Upper lobe of left lung (tissue), 6 donors: ENCODE results near the gene AAMDC. TPM values are rescaled to one million over a fixed set of nuclear protein-coding genes. Genes with fewer than 3 reads are reported as not detected.

Experiments used
- ATAC-seq, 2 donors: fragments of 200-7000 bp; cut with Tn5 transposase; one replicate each; pipeline ENCODE4 v1.9.1; 2022; ENCODE audit warnings: mild to moderate bottlenecking in 2 of 2, moderate library complexity in 2 of 2; ENCODE audit not compliant: low FRiP score in 2 of 2
- DNase-seq, 2 donors: peaks; one replicate each; pipeline ENCODE4 v3.0.0-alpha.2; 2019 to 2020
- H3K27ac ChIP-seq, 4 donors: fragments of 200-600 bp; sonication (generic); one replicate each; pipeline ENCODE4 v1.5.1; 2016 to 2019
- H3K27me3 ChIP-seq, 4 donors: fragments of 200-600 bp; sonication (generic); one replicate each; pipeline ENCODE4 v1.5.1; 2017 to 2019
- H3K36me3 ChIP-seq, 4 donors: fragments of 200-600 bp; sonication (generic); one replicate each; pipeline ENCODE4 v1.5.1; 2016 to 2019
- H3K4me1 ChIP-seq, 4 donors: fragments of 200-600 bp; sonication (generic); one replicate each; pipeline ENCODE4 v1.5.1; 2018 to 2019
- H3K4me3 ChIP-seq, 4 donors: fragments of 200-600 bp; sonication (generic); one replicate each; pipeline ENCODE4 v1.5.1; 2017 to 2019; ENCODE audit warnings: mild to moderate bottlenecking in 2 of 4, moderate library complexity in 1 of 4
- H3K9me3 ChIP-seq, 4 donors: fragments of 200-600 bp; sonication (generic); one replicate each; pipeline ENCODE4 v1.5.1; 2018 to 2019
- CTCF ChIP-seq, 6 experiments: fragments of 450-650 bp in 4 of 6; fragments of 200-600 bp in 2 of 6; sonication (generic) in 2 of 6; IDR thresholded peaks; one replicate each; pipeline ENCODE4 v1.5.1; 2016 to 2019; ENCODE audit warnings: antibody characterized with exemption in 6 of 6
- EP300 ChIP-seq, 4 donors: sonication (generic); formaldehyde crosslinking; IDR thresholded peaks; one replicate each; pipeline ENCODE4 v1.5.1; 2017; ENCODE audit warnings: antibody characterized with exemption in 4 of 4, control low read depth in 2 of 4
- POLR2A ChIP-seq, 4 donors: fragments of 450-650 bp; IDR thresholded peaks; one replicate each; pipeline ENCODE4 v1.5.1; 2016 to 2017; ENCODE audit warnings: antibody characterized with exemption in 4 of 4, mild to moderate bottlenecking in 2 of 4
- POLR2AphosphoS5 ChIP-seq, 2 donors: sonication (generic); formaldehyde crosslinking; IDR thresholded peaks; one replicate each; pipeline ENCODE4 v1.5.1; 2017; ENCODE audit warnings: antibody characterized with exemption in 2 of 2
- WGBS, 2 donors: methylation state at CpG; one replicate each; pipeline ENCODE4 v1.1.5; 2017 to 2018; 5-methylcytosine and 5-hydroxymethylcytosine counted together
- total RNA-seq, 6 donors: library from RNA; depleted of rRNA in 4 of 6; stranded (reverse); fragments of >200 nt in 4 of 6; gene quantifications; one replicate each; pipeline versions ENCODE4 v1.1.0 to v1.2.1, GENCODE V29; 2016 to 2021
- donor health status: DM: no; HTN: no; CAD: no; lungs with moderate emphysema.
- donor health status: DM: no; HTN: yes; CAD: no; lungs with severe emphysema.

Gene AAMDC
- total RNA-seq, 6 donors from 2014 or later: 26.2 to 36.1 (median 29.3) TPM; not detected in 1

GRCh38 chr11:77778549-77778948 is 42.4 kb upstream of the AAMDC start:
- Histone ChIP-seq H3K4me3 (no peak overlapping the region), H3K4me1 (peaks cover 0 to 7% (median 4%) of the 10 kb centered on the region in 4 donors), H3K27ac (no peak overlapping the region), H3K9me3 (no peaks in the 10 kb centered on the region), H3K27me3 (no peaks in the 10 kb centered on the region), H3K36me3 (peaks cover 0 to 8% (median 0%) of the 10 kb centered on the region in 4 donors)
- 24 to 30% methylated on average over 1 of the region's 1 CpG for WGBS, 2 donors
- ATAC-seq: no peak
- no peak for TF ChIP-seq EP300 (IDR thresholded peaks at IDR 0.05)
- TF ChIP-seq POLR2AphosphoS5 (IDR thresholded peaks at IDR 0.05): no peak
- DNase-seq: no peak

DNA sequence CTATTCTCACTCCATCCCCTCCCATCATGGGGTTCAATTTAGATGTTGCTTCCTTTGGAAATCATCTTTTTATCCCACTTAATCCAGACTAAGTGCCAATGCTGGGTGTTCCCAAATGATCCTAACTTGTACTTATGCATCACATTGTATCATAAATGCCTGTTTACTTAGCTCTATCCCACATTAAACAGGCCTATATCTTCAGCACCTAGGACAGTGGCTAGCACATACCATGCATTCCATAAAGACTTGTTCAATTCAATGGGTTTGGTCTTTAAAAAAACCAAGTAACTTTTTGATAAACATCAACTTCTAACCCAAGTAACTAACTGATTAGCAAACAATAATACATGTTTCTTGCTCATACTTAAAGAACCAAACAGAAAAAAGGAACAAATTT is 41.0 kb upstream of the AAMDC start:
- no peaks in the 10 kb centered on the region for H3K9me3 ChIP-seq
- no peak for ATAC-seq
- no peaks in the 10 kb centered on the region for H3K27me3 ChIP-seq
- H3K4me3 ChIP-seq: no peak overlapping the region
- H3K27ac ChIP-seq: no peak overlapping the region
- no peak for TF ChIP-seq CTCF (IDR thresholded peaks at IDR 0.05)
- TF ChIP-seq POLR2A (IDR thresholded peaks at IDR 0.05): no peak
- no peak for TF ChIP-seq POLR2AphosphoS5 (IDR thresholded peaks at IDR 0.05)
- TF ChIP-seq EP300 (IDR thresholded peaks at IDR 0.05): no peak
- H3K4me1 ChIP-seq: peaks cover 0 to 5% (median 4%) of the 10 kb centered on the region in 4 donors
- no peak for DNase-seq
- H3K36me3 ChIP-seq: peaks cover 0 to 8% (median 0%) of the 10 kb centered on the region in 4 donors

DNA sequence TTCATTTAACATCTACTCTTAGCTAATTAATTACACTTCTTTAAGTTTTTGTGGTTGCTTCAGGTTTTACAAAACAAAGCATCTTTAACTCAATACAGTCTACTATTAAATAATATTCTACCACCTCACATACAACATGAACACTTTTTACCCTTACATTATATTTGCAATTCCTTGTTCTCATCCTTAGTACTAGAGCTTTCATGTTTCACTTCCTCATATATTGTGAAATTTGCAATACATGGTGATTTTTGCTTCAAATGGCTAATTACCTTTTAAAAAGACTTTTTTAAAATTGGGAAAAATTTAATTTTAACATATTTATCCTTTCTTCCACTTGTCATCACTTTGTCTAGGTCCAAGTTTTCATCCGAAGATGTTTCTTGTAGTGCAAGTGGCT is 37.9 kb upstream of the AAMDC start:
- no peak for ATAC-seq

DNA sequence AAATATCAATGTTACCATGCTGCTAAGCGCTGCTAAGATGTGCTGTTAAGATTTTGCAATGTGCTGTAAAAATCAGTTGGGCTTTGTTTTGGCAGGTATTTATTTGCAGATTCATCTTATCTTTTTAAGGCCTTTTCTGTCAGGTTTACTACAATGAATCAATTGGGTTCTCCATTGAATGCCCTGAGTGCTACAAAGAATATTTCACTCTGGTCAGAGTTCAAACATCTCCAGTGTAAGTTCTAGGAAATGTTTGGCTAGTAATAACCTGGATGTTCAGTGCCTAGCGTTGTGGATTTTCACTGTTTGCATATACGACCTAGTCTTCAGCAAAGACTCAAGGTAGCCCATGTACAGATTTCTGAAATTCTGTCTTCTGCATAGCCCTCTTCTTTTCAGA is 36.4 kb upstream of the AAMDC start:
- H3K4me3 ChIP-seq: no peak overlapping the region
- no peak for DNase-seq
- 90% methylated on average over 3 of the region's 3 CpGs for WGBS, 2 donors
- peaks cover 0 to 5% (median 0%) of the 10 kb centered on the region in 4 donors for H3K36me3 ChIP-seq
- no peak overlapping the region for H3K27ac ChIP-seq
- no peaks in the 10 kb centered on the region for H3K27me3 ChIP-seq
- no peak for ATAC-seq
- TF ChIP-seq EP300 (IDR thresholded peaks at IDR 0.05) (no peak), CTCF (IDR thresholded peaks at IDR 0.05) (no peak), POLR2AphosphoS5 (IDR thresholded peaks at IDR 0.05) (no peak), POLR2A (IDR thresholded peaks at IDR 0.05) (no peak)
- H3K4me1 ChIP-seq: peaks cover 0 to 5% (median 2%) of the 10 kb centered on the region in 4 donors
- H3K9me3 ChIP-seq: no peaks in the 10 kb centered on the region

More for the DNA sequence above, 37.9 kb upstream of the AAMDC start:
- Histone ChIP-seq H3K27me3 (no peaks in the 10 kb centered on the region), H3K4me1 (peaks cover 0 to 5% (median 2%) of the 10 kb centered on the region in 4 donors), H3K9me3 (no peaks in the 10 kb centered on the region), H3K36me3 (peaks cover 0 to 5% (median 0%) of the 10 kb centered on the region in 4 donors), H3K27ac (no peak overlapping the region), H3K4me3 (no peak overlapping the region)
- DNase-seq: no peak
- WGBS, 2 donors: 90 to 96% methylated on average over 1 of the region's 1 CpG
- TF ChIP-seq EP300 (IDR thresholded peaks at IDR 0.05) (no peak), CTCF (IDR thresholded peaks at IDR 0.05) (no peak), POLR2AphosphoS5 (IDR thresholded peaks at IDR 0.05) (no peak)

GRCh38 chr11:77789061-77789730 is 31.7 kb upstream of the AAMDC start:
- Histone ChIP-seq H3K27me3 (no peaks in the 10 kb centered on the region), H3K4me3 (no peak overlapping the region), H3K27ac (no peak overlapping the region), H3K4me1 (no peaks in the 10 kb centered on the region), H3K9me3 (no peaks in the 10 kb centered on the region), H3K36me3 (no peaks in the 10 kb centered on the region)
- ATAC-seq: peak; percentile 23 to 59
- peak in 1 of 2 donors; percentile 23 for DNase-seq
- WGBS, 2 donors: 81 to 90% methylated on average over 5 to 9 of the region's 11 CpGs
- TF ChIP-seq EP300 (IDR thresholded peaks at IDR 0.05) (no peak), POLR2AphosphoS5 (IDR thresholded peaks at IDR 0.05) (no peak), CTCF (IDR thresholded peaks at IDR 0.05) (no peak), POLR2A (IDR thresholded peaks at IDR 0.05) (no peak)
